WTC11 (cell line): ENCODE data around the gene SRSF6.

Experiments
- CTCF ChIP-seq: fragments of 200-600 bp; IDR thresholded peaks from 2 replicates; pipeline ENCODE4 v1.8.0; 2022; ENCODE audit warnings: antibody characterized with exemption
- GABPB1 ChIP-seq: sonication (generic); formaldehyde crosslinking; IDR thresholded peaks from 2 replicates; pipeline ENCODE4 v1.8.1; 2023; ENCODE audit warnings: mild to moderate bottlenecking, missing genetic modification reagents
- IRF1 ChIP-seq: sonication (generic); formaldehyde crosslinking; IDR thresholded peaks from 2 replicates; pipeline ENCODE4 v1.8.0; 2023; ENCODE audit warnings: missing genetic modification reagents
- NR2C2 ChIP-seq: sonication (generic); formaldehyde crosslinking; IDR thresholded peaks from 2 replicates; pipeline ENCODE4 v1.8.0; 2022; ENCODE audit warnings: mild to moderate bottlenecking, missing genetic modification reagents
- SMAD3 ChIP-seq: sonication (generic); formaldehyde crosslinking; IDR thresholded peaks from 2 replicates; pipeline ENCODE4 v1.8.0; 2022; ENCODE audit warnings: missing genetic modification reagents, mild to moderate bottlenecking, borderline replicate concordance
- SP1 ChIP-seq: sonication (generic); formaldehyde crosslinking; conservative IDR thresholded peaks from 2 replicates; pipeline ENCODE4 v1.8.1; 2022; ENCODE audit warnings: missing genetic modification reagents
- ZNF121 ChIP-seq: sonication (generic); formaldehyde crosslinking; IDR thresholded peaks from 2 replicates; pipeline ENCODE4 v1.8.0; 2023; ENCODE audit warnings: missing genetic modification reagents
- TF ChIP-seq, protein P1 (sequence below): fragments of 250-450 bp; sonication (Bioruptor Pico); IDR thresholded peaks from 2 replicates; pipeline ENCODE4 v1.8.0; 2021; ENCODE audit warnings: mild to moderate bottlenecking

GRCh38 chr20:43420192-43420591 is 37.5 kb upstream of the SRSF6 start:
- TF ChIP-seq SP1 (CRISPR knock-in tag) (no peak), IRF1 (CRISPR knock-in tag) (no peak), GABPB1 (CRISPR knock-in tag) (no peak), NR2C2 (no peak), CTCF (no peak), SMAD3 (CRISPR knock-in tag) (no peak), ZNF121 (CRISPR knock-in tag) (no peak)
- TF ChIP-seq, protein P1, sequence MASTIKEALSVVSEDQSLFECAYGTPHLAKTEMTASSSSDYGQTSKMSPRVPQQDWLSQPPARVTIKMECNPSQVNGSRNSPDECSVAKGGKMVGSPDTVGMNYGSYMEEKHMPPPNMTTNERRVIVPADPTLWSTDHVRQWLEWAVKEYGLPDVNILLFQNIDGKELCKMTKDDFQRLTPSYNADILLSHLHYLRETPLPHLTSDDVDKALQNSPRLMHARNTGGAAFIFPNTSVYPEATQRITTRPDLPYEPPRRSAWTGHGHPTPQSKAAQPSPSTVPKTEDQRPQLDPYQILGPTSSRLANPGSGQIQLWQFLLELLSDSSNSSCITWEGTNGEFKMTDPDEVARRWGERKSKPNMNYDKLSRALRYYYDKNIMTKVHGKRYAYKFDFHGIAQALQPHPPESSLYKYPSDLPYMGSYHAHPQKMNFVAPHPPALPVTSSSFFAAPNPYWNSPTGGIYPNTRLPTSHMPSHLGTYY (CRISPR knock-in tag): no peak
